AG09309 (cell line): ENCODE data around the gene RNF125.

Experiments used
- DNase-seq: peaks from one replicate; pipeline ENCODE4 v3.0.0-alpha.2; 2010; ENCODE audit warnings: low read depth
- H3K4me3 ChIP-seq: 2 replicates; pipeline ENCODE4 v1.5.1; 2011; ENCODE audit warnings: mild to moderate bottlenecking, low read depth, low read length, moderate library complexity; ENCODE audit not compliant: control insufficient read depth
- TF ChIP-seq, protein P1 (sequence below): IDR thresholded peaks from 2 replicates; pipeline ENCODE4 v1.5.1; 2011; ENCODE audit warnings: mild to moderate bottlenecking, low read depth, low read length, inconsistent platforms; ENCODE audit not compliant: insufficient read depth, control insufficient read depth; ENCODE audit errors: missing control alignments

Gene RNF125

GRCh38 chr18:32067375-32068167 lies 48.9 kb downstream of the RNF125 start:
- TF ChIP-seq, protein P1, sequence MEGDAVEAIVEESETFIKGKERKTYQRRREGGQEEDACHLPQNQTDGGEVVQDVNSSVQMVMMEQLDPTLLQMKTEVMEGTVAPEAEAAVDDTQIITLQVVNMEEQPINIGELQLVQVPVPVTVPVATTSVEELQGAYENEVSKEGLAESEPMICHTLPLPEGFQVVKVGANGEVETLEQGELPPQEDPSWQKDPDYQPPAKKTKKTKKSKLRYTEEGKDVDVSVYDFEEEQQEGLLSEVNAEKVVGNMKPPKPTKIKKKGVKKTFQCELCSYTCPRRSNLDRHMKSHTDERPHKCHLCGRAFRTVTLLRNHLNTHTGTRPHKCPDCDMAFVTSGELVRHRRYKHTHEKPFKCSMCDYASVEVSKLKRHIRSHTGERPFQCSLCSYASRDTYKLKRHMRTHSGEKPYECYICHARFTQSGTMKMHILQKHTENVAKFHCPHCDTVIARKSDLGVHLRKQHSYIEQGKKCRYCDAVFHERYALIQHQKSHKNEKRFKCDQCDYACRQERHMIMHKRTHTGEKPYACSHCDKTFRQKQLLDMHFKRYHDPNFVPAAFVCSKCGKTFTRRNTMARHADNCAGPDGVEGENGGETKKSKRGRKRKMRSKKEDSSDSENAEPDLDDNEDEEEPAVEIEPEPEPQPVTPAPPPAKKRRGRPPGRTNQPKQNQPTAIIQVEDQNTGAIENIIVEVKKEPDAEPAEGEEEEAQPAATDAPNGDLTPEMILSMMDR = no peak
- no peak for DNase-seq
- no peak overlapping the region for H3K4me3 ChIP-seq

DNA sequence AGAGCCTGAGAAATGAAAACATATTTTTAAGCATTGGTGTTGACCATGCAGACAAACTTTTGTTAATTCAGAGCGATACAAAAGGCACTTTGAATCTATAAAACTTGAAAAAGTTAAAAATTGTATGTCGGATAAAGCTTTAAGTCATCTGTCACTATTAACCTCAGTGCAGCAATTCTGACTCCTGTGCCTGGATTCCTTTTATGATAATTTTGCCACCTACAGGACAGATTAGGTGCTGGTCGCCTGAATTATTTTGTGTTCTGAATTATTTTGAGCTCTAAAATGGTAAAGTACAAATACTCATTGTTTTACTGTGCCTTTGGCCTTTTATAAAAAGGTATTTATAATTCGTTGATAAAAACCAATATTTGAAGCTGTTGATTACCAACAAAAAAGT lies 53.7 kb downstream of the RNF125 start:
- no peak for DNase-seq
- TF ChIP-seq, protein P1 = no peak
- no peak overlapping the region for H3K4me3 ChIP-seq

DNA sequence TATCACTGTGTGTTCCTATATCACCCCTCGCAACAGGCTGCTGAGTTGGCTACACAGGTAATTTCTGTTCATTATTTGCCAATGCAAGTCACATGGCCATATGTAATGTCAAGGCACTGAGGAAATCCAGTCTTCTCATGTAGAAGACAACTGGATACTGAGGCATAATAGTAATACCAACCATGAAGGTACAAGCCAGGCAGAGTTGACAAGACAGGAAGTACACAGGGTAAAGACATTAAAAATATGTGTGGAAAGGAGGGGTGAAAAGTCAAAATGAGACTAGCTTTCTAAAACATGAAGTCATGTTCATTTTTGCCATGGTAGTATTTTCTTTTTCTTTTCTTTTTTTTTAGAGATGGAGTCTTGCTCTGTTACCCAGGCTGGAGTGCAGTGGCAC lies 55.6 kb downstream of the RNF125 start:
- DNase-seq = no peak
- H3K4me3 ChIP-seq = no peak overlapping the region
- TF ChIP-seq, protein P1 = no peak

DNA sequence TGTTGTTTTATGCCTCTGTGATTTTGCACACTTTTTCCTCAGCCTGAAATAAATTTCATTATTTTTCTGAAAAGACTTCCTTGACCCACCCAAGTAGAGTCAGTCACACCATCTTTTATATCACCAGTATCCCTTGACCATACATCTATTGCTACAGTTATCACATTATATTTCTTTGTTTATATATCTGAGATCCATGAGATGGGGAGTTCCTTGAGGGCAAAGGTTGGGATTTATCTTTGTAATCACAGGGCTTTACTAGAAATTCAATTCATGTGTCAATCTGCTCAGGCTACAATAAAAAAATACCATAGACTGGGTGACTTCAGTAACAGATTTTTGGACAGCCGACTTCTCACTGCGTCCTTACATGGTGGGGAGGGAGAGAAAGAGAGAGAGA lies 60.2 kb downstream of the RNF125 start:
- TF ChIP-seq, protein P1 = no peak
- no peak for DNase-seq
- no peak overlapping the region for H3K4me3 ChIP-seq

- TF ChIP-seq, protein P1 = no peak
- no peak overlapping the region for H3K4me3 ChIP-seq
- no peak for DNase-seq
Observed at GRCh38 chr18:32081881-32082280, 63.3 kb downstream of the RNF125 start.

- TF ChIP-seq, protein P1 = no peak
- H3K4me3 ChIP-seq = no peak overlapping the region
- DNase-seq = no peak
Observed at GRCh38 chr18:32083781-32084180, 65.2 kb downstream of the RNF125 start.
